HG02759 (cell line): ENCODE measurements around the gene EVA1C.
"Not testable (repeated sequence)": the region's sequence is repeated elsewhere in the genome, so short reads cannot be mapped to it uniquely, and the experiment has no call there.

ENCODE experiments used
- ATAC-seq: cut with Tn5 transposase; IDR thresholded peaks from one replicate; pipeline ENCODE4 v1.9.1; 2021; ENCODE audit warnings: mild to moderate bottlenecking, moderate library complexity; ENCODE audit not compliant: unreplicated experiment

EVA1C gene

DNA sequence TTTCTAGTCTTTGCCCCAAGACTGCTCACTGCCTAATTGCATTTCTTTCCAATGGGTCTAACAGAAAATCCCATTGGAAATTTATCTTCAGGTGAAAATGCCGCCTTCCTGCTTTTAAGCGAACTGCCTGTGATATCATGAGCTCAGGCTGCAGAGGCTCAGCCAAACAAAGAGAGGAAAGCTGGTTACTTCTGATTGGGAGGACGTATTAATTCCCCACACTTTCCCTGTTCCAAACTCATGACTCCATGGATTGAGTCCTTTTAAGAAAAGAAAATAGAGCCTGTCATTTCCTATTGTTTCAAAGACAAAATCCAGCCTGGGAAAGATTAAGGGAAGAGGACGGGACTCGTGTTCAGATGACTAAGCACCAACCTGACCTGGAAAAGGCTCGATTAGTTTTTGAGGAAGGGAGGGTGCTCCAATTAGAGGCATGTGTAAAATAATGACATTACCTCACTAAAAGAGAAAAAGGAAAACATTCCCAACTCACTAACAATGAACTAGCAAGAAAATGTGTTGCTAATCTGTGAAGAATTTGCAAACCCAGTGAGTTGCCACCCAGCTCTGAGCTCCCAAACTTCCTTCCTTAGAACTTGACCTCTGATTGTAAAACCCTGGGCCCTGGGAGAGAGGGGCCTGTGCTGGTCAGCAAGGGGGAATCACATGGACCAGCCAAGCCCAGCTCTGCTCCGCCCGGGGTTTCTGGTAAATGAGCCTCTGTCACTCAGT lies 111.6 kb downstream of the EVA1C start:
- ATAC-seq = no peak

DNA sequence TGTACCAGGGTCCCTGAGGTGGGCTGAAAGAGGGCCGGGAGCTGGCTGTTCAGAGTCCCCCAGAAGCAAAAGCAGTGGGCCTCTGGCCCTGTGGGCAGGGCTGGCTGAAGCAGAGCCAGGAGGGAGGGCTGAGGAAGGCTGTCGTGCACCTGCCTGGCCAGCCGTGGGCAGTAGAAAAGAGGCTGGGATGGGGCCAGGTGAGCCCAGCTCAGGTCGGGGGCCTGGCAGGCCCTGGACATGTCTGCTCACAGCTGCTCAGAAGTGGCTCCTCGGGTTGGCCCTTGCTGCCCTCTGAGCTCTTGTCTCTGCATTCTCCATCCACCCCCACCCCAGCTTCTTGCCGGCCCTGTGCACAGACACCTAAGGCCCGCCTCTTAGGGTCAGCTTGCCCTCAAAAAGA lies 112.8 kb downstream of the EVA1C start:
- ATAC-seq = no peak

GRCh38 chr21:32529679-32530078 lies 117.2 kb downstream of the EVA1C start:
- ATAC-seq = no peak

DNA sequence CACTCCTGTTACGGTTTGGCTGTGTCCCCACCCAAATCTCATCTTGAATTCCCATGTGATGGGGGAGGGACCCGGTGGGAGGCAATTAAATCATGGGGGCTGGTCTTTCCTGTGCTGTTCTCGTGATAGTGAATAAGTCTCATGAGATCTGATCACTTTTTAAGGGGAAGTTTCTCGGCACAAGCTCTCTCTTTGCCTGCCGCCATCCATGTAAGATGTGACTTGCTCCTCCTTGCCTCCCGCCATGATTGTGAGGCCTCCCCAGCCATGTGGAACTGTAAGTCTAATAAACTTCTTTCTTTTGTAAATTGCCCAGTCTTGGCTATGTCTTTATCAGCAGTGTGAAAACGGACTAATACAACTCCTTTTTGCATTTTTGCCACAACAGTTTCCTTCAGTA lies 118.3 kb downstream of the EVA1C start:
- ATAC-seq = not testable (repeated sequence)

DNA sequence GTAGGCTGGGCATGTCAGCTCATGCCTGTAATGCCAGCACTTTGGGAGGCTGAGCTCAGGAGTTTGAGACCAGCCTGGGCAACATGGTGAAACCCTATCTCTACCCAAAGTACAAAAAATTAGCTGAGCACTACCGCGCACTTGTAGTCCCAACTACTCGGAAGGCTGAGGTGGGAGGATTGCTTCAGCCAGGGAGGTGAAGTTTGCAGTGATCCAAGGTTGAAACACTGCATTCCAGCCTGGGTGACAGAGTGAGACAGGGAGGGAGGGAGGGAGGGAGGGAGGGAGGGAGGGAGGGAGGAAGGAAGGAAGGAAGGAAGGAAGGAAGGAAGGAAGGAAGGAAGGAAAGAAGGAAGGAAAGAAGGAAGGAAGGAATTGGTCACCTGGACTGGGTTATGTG lies 119.1 kb downstream of the EVA1C start:
- ATAC-seq = not testable (repeated sequence)

GRCh38 chr21:32532636-32533035 lies 120.1 kb downstream of the EVA1C start:
- no peak for ATAC-seq

GRCh38 chr21:32533053-32533452 lies 120.5 kb downstream of the EVA1C start:
- no peak for ATAC-seq

DNA sequence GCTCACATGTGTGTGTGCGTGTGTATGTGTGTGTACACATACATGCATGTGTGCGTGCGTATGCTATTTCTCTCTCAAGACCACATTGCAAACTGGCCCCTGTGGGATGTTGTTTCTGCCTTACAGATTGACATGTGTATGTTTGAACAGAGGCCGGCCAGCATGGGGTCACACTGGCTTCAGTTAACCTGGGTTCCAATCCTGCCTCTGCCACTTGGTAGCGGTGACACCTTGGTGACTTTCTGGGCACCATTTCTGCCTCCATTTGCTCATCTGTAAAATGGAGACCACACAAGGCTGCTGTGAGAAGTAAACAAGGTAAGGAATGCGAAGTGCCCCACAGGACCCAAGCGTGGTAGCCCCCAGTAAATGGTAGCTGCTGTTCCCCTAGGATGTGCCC lies 121.1 kb downstream of the EVA1C start:
- no peak for ATAC-seq

DNA sequence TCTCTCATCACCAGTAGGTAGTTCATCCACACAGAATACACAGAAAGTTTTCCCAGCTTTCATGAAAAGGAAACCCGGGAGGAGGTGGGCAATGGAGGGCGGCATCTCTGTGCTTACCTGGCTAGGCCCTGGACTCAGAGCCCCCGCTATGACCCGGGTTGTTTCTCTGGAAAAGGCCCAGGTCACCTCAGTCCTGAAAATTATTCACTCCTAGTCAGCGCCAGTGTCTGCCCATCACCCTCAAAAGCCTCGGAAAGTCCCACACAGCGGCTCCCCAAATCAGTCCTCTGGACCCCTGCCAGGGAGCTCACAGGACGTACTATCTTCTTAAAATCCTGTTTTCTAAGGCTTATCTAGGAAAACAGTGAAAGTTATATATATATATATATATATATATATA lies 121.6 kb downstream of the EVA1C start:
- ATAC-seq = no peak

DNA sequence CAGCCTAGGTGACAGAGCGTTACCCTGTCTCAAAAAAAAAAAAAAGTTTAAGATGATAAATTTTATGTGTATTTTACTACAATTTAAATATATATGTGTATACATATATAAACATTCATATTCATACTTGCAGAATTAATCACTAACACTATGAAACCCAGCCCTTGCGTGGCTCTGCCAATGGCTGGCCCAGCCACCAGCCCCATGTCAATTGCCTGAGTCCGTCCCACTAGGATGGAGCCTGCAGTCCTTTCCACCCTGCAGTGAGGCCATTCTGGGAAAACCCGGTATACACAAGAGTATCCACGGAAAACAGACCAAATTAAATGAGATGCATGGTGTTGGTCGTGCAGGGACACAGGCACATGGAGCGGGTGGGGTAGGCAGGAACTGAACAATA lies 123.1 kb downstream of the EVA1C start:
- ATAC-seq = no peak

DNA sequence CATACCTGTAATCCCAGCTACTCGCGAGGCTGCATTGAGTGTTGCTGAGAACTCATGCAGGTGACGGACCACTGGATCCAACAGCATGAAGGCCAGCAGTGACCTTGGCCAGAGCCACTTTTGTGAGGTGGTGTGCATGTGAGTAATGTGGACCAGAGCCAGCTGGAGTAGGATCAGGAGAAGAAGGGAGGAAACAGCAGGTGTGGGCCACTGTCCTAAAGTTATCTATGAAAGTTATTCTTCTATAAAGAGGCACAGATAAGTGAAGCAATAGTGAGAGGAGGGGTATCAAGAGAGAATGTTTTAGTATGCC lies 125.0 kb downstream of the EVA1C start:
- no peak for ATAC-seq

GRCh38 chr21:32538147-32538792 lies 125.8 kb downstream of the EVA1C start:
- ATAC-seq = no peak

- no peak for ATAC-seq
These were observed 126.9 kb downstream of the EVA1C start for GRCh38 chr21:32539378-32539777.

GRCh38 chr21:32543056-32543455 lies 130.6 kb downstream of the EVA1C start:
- not testable (repeated sequence) for ATAC-seq

DNA sequence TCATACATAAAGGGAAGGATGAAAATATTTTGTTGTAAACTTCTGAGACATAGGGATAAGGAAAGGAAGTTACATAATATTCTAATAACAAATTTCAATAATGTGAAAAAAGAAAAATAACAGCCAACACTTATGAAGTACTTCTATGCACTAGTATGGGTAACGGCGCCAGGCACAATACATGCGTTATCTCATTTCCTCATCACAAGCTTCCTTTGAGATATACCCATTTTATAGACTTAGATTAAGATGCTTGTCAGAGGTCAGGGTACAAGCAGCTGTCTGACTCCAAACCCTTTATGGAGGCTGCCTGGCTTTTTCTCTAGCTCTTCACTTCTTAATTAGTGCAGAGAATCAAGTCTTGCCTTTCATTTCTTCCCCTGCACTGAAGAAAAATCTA lies 131.5 kb downstream of the EVA1C start:
- ATAC-seq = no peak

- no peak for ATAC-seq
These were observed 132.2 kb downstream of the EVA1C start for GRCh38 chr21:32544697-32545096.

GRCh38 chr21:32545948-32546441 lies 133.5 kb downstream of the EVA1C start:
- ATAC-seq = no peak

DNA sequence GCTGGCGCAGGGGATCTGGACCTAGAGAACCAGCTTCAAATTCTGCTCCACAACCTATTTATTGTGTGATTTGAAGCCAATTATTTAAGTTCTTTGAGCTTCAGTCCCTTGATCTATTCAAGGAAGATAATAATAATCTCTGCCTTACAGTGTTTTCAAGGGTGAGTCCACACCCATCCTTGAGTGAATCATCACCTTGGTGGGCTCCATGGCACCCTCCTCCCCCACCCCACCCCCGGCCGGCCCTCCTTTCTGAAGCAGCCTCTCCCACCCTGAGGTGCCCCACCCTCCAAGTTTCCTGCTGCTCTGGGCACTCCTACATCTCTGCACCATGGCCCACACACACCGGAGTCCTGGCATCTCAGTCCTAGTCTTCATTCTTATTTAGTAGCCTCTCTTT lies 134.5 kb downstream of the EVA1C start:
- ATAC-seq = no peak

GRCh38 chr21:32548978-32549377 lies 136.5 kb downstream of the EVA1C start:
- no peak for ATAC-seq

DNA sequence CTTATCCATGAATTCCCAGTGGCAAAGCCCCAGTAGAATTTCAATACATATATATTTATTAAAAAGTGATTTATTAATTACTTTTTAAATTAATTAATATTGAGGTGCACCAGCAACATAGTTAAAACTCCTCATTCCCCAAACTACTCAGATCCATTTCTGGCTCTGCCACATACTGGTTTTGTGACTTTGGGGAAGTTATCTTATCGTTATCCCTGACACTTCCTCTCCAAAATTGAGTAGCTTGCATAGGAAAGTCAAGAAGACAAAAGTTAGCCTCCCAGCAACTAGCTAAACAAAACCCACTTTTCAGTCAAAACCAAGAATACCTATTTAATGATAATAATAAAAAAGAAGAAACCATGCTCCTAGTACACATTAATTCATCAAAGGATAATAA lies 136.9 kb downstream of the EVA1C start:
- no peak for ATAC-seq

GRCh38 chr21:32549886-32550285 lies 137.4 kb downstream of the EVA1C start:
- ATAC-seq = no peak

DNA sequence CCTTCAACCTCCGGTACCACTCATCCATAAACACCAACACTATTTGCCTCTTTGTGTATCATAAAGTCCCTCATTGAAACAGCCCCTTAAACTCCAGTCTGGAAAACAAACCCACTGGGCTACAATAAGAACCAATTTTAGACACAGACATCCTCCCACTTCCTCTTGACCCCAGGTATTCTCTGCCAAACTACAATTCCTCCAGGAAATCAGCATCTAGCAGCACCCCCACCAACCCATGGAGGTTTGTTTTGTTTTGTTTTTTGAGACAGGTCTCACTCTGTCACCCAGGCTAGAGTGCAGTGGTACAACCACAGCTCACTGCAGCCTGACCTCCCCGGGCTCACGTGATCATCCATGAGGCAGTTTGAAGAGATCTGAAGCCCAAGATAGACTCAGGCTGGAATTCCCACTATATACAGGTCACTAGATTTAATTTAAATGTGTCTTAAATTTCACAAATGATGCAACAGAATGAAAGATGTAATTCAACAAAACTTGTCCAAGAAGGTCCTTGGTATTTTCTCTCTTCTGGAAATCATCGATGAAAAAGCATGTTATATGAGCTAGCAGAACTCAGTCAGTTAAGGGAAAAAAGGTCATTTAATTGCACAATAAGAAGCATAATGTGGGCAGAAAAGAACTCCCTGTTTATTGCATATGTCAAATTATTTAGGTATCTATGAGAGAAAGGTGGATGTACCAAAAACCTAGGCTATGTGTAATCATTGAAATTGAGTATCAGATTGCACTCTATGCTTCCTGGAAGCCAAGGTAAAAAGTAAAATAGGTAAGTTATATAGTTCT lies 142.5 kb downstream of the EVA1C start:
- no peak for ATAC-seq
